Measurements from ENCODE around the gene DENND11.

DNA sequence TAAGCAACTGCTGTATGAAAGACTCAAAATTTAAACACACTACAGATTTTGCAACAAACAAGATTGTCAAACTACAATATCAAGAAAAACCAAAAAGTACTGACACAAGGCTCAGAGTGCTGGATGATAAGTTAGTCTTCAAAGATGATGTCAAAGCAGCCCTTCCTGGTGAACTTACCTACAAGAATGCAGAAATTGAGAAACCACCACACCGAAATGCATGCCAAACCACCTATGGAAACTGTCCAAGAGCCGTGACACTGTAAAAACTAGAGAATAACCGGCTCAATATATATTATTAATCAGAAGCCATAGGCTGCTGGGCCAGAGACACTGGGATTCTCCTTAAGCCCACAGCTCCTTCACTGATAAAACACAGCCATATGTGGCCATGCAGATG, 25.3 kb downstream of the DENND11 start:
- TF ChIP-seq EP300 (IDR thresholded peaks at IDR 0.05; ENCODE audit: borderline replicate concordance in 1 of 2, control insufficient read depth in 1 of 2, low read depth in 2 of 2, low read length in 2 of 2) (no peak), SIN3A (IDR thresholded peaks at IDR 0.05; ENCODE audit: low read depth, low read length) (no peak), ZNF274 (IDR thresholded peaks at IDR 0.05; ENCODE audit: insufficient read depth, insufficient read length) (no peak), ATF7 (IDR thresholded peaks at IDR 0.05; ENCODE audit: low read depth) (no peak), POLR2AphosphoS5 (IDR thresholded peaks at IDR 0.05; ENCODE audit: low read length) (no peak), NFYB (IDR thresholded peaks at IDR 0.05; ENCODE audit: insufficient read depth, low read depth, low read length) (no peak), NR2F1 (conservative IDR thresholded peaks at IDR 0.05) (no peak), RAD21 (IDR thresholded peaks at IDR 0.05; ENCODE audit: insufficient read depth, low read depth, low read length) (no peak), POLR2A (IDR thresholded peaks at IDR 0.05; ENCODE audit: low read depth, low read length) (no peak), SUZ12 (IDR thresholded peaks at IDR 0.05; ENCODE audit: unreplicated experiment) (no peak), TARDBP (IDR thresholded peaks at IDR 0.05; ENCODE audit: borderline replicate concordance) (no peak)
